22Rv1 (cell line): Measurements from ENCODE around the gene TRIM71.

Experiments
- H3K27ac ChIP-seq: fragments of 450-650 bp; 2 replicates; pipeline ENCODE4 v1.5.1; 2017
- ZFX ChIP-seq: fragments of 450-650 bp; IDR thresholded peaks from 2 replicates; pipeline ENCODE4 v1.6.1; 2017; ENCODE audit warnings: antibody characterized with exemption, borderline replicate concordance
- TF ChIP-seq, protein P1 (sequence below): fragments of 450-650 bp; IDR thresholded peaks from 2 replicates; pipeline ENCODE4 v1.5.1; 2017; ENCODE audit warnings: mild to moderate bottlenecking

TRIM71 gene

DNA sequence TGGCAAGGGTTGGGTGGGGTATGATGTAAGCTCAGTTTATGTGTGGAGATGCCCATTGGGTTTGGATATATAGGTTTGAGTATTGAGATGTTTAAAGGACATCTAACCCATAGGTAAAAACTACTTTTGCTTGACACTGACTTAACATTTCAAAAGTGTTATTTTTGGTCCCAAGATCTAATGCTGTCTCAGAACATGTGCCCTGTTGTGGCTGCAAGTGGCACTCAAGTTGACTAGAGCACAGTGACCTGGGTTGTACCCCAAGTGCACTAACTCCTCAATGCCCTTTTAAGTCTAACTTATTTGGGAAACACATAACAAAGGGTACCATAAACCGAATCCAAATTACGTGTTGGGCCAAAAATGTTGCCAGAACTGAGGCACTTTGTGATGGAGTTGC is 77.2 kb downstream of the TRIM71 start:
- H3K27ac ChIP-seq, result no peak overlapping the region
- TF ChIP-seq, protein P1, sequence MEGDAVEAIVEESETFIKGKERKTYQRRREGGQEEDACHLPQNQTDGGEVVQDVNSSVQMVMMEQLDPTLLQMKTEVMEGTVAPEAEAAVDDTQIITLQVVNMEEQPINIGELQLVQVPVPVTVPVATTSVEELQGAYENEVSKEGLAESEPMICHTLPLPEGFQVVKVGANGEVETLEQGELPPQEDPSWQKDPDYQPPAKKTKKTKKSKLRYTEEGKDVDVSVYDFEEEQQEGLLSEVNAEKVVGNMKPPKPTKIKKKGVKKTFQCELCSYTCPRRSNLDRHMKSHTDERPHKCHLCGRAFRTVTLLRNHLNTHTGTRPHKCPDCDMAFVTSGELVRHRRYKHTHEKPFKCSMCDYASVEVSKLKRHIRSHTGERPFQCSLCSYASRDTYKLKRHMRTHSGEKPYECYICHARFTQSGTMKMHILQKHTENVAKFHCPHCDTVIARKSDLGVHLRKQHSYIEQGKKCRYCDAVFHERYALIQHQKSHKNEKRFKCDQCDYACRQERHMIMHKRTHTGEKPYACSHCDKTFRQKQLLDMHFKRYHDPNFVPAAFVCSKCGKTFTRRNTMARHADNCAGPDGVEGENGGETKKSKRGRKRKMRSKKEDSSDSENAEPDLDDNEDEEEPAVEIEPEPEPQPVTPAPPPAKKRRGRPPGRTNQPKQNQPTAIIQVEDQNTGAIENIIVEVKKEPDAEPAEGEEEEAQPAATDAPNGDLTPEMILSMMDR, result no peak
- TF ChIP-seq ZFX, result no peak

- TF ChIP-seq, protein P1, result no peak
- no peak overlapping the region for H3K27ac ChIP-seq
These were observed 77.9 kb downstream of the TRIM71 start for GRCh38 chr3:32895701-32896100.

- H3K27ac ChIP-seq, result no peak overlapping the region
- no peak for TF ChIP-seq ZFX
- TF ChIP-seq, protein P1, result no peak
These were observed 78.3 kb downstream of the TRIM71 start for GRCh38 chr3:32896143-32896542.

DNA sequence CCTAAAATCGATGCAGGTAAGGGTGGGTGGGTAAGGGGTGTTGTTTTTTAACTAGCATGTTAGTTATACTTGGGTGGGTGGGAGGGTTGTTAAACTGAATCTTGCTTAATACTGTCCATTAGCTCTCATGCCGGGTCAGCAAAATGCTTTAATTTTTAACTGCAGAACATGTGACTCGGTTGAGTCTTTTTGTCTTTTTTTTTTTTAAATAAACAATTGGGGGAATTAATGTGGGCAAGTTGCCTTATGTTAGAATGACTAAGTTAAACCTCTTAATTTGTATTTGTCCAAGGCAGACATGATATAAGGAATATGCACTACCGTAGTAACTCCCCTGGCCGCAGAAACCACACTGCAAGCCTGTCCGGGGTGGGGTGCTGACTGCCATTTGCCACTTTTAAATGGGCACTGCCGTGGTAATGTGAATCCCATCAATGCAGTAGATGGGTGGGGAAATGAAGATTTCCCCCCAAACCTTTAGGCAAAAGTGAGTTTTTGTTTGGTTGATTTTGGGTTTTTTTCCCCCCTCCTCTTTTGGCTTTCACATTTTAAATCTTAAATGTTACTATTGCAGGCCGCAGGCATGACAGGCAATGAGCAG is 79.3 kb downstream of the TRIM71 start:
- no peak for TF ChIP-seq ZFX
- TF ChIP-seq, protein P1, result no peak
- no peak overlapping the region for H3K27ac ChIP-seq

- no peak for TF ChIP-seq ZFX
- TF ChIP-seq, protein P1, result no peak
- no peak overlapping the region for H3K27ac ChIP-seq
These were observed 80.3 kb downstream of the TRIM71 start for GRCh38 chr3:32897981-32898623.

DNA sequence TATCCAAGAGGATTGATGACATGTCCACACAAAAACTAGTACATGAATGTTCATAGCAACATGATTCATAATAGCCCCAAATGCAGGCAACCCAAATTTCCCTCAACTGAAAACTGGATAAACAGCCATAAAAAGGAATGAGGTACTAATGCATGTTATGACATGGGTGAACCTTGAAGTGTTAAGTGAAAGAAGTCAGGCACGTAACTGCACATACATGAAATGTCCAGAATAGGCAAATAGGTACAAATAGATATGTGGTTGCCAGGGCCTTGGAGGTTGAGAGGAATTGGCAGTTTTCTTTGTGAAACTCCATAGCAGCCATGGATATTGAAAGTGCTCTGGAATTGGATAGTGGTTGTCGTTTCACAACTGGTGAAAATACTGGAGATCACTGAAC is 81.5 kb downstream of the TRIM71 start:
- TF ChIP-seq ZFX, result no peak
- TF ChIP-seq, protein P1, result no peak
- no peak overlapping the region for H3K27ac ChIP-seq
